ENCODE results near the gene POLR1B. TPM values are rescaled to one million over a fixed set of nuclear protein-coding genes. Genes with fewer than 3 reads are reported as not detected.
A peak's percentile ranks its signal among the peaks of the same experiment; 100 is the strongest.

POLR1B gene
- total and polyA plus RNA-seq, 2 of the 13 experiments (the other 11 are each of a cell fraction or from before 2014, with no cell fraction given): 18.3 to 46.0 TPM

- peak; percentile 96 for TF ChIP-seq ZNF280B (CRISPR knock-in tag; IDR thresholded peaks at IDR 0.05; ENCODE audit: borderline replicate concordance)
- TF ChIP-seq ATF1 (CRISPR knock-in tag; IDR thresholded peaks at IDR 0.05): peak; percentile 74
- TF ChIP-seq MIER3 (CRISPR knock-in tag; IDR thresholded peaks at IDR 0.05; ENCODE audit: borderline replicate concordance): no peak
- peak; percentile 26; the same call in 1 of the 2 replicates for TF ChIP-seq ZNF703 (CRISPR knock-in tag; IDR thresholded peaks at IDR 0.05; ENCODE audit: borderline replicate concordance)
- peak; percentile 100 for TF ChIP-seq IRF2 (CRISPR knock-in tag; IDR thresholded peaks at IDR 0.05)
- TF ChIP-seq MXD3 (CRISPR knock-in tag; IDR thresholded peaks at IDR 0.05): peak; percentile 97
- peak; percentile 93; the same call in 1 of the 2 replicates for TF ChIP-seq IRX3 (CRISPR knock-in tag; IDR thresholded peaks at IDR 0.05; ENCODE audit: borderline replicate concordance, low read depth)
- TF ChIP-seq TCF7L2 (IDR thresholded peaks at IDR 0.05; ENCODE audit: low read depth, low read length): no peak
- TF ChIP-seq ZNF572 (CRISPR knock-in tag; IDR thresholded peaks at IDR 0.05): 0 out of 2 replicates have a peak, but pooled peaks have one; percentile 60
- TF ChIP-seq KLF6 (CRISPR knock-in tag; IDR thresholded peaks at IDR 0.05): 0 out of 2 replicates have a peak, but pooled peaks have one; percentile 79
- TF ChIP-seq ZFP90 (CRISPR knock-in tag; IDR thresholded peaks at IDR 0.05; ENCODE audit: borderline replicate concordance): peak; percentile 95
- no peak for TF ChIP-seq ZNF354B (CRISPR knock-in tag; IDR thresholded peaks at IDR 0.05)
- peak; percentile 100 for TF ChIP-seq GABPB1 (CRISPR knock-in tag; IDR thresholded peaks at IDR 0.05)
- peak; percentile 42 for TF ChIP-seq SRF (IDR thresholded peaks at IDR 0.05; ENCODE audit: low read depth, low read length)
- TF ChIP-seq CSRNP1 (CRISPR knock-in tag; IDR thresholded peaks at IDR 0.05): peak; percentile 98
- peak; percentile 94 for TF ChIP-seq KAT8 (CRISPR knock-in tag; IDR thresholded peaks at IDR 0.05)
- TF ChIP-seq ZFY (CRISPR knock-in tag; IDR thresholded peaks at IDR 0.05): peak; percentile 97
- peak; percentile 96 for TF ChIP-seq KAT7 (CRISPR knock-in tag; IDR thresholded peaks at IDR 0.05; ENCODE audit: borderline replicate concordance)
- no peak for TF ChIP-seq CENPX (CRISPR knock-in tag; IDR thresholded peaks at IDR 0.05)
- TF ChIP-seq DBP (CRISPR knock-in tag; IDR thresholded peaks at IDR 0.05; ENCODE audit: not compliant biosample characterization): peak; percentile 82
- peak; percentile 98 for TF ChIP-seq KMT2A (CRISPR knock-in tag; IDR thresholded peaks at IDR 0.05)
- TF ChIP-seq ZNF569 (CRISPR knock-in tag; IDR thresholded peaks at IDR 0.05; ENCODE audit: borderline replicate concordance): peak; percentile 93; the same call in 1 of the 2 replicates
- no peak for TF ChIP-seq ATM (IDR thresholded peaks at IDR 0.05; ENCODE audit: borderline replicate concordance)
- TF ChIP-seq HBP1 (CRISPR knock-in tag; IDR thresholded peaks at IDR 0.05; ENCODE audit: low read depth): no peak; the same call in 1 of the 2 replicates
- no peak for TF ChIP-seq SMC3 (IDR thresholded peaks at IDR 0.05; ENCODE audit: low read length)
These were observed at the start of gene POLR1B (continued) for GRCh38 chr2:112542123-112542983.

All from HepG2 (cell line).